HG02610 (cell line): ENCODE data around the gene NAA50.

Experiments
- ATAC-seq: cut with Tn5 transposase; IDR thresholded peaks from one replicate; pipeline ENCODE4 v1.9.1; 2021; ENCODE audit warnings: mild to moderate bottlenecking, moderate library complexity; ENCODE audit not compliant: unreplicated experiment

The NAA50 gene

DNA sequence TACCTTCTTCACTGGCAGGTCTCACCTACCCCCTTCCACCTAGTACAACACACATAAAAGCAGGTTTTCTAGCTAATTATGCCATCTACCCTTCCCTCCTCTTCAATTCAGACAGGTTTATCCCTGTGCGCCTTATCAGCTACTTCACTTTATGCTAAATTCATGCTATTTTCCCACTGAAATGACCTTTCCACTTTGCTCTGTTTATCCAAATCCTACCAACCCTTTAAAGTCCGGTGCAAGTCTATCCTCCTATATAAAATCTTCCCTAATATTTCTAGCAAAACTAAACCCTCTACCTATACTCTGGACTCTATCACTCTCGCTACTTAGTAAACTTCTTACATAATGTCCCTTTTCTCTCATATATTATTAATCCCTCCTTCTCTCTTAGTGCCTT is 55.6 kb downstream of the NAA50 start:
- ATAC-seq: no peak

DNA sequence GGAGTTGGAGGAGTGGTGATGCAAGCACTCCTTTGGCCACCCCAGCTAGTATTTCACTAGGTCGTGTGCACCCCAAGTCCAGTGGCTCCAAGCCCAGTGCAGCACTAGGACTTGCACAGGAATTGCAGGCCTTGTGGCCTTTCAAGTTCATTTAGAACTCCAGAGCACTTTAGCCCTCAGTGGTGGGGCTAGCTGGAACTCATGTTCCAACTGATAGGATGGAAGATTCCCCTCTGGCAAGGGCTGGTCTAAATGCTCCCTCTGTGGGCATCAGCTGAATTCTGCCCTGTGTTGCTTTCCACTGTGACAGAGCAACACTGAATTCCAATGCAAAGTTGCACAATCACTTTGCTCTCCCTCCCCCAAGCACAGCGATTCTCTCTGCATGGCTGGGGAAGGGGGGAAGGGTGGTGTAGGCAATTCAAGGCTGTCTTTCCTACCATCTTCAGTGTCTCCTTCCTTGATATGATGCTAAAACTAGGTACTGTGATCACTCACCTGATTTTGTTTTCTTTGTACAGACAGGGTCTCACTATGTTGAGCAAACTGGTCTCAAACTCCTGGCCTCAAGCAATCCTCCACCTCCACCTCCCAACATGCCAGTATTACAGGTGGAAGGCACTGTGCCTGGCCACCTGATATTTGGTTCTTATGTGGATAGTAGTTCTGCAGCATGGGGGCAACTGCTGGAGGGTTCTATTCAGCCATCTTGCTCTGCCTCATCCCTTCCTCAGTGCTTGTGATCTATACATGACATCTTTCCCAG is 59.9 kb downstream of the NAA50 start:
- ATAC-seq: no peak

- ATAC-seq: no peak
These were observed 60.9 kb downstream of the NAA50 start for GRCh38 chr3:113685124-113685523.

- no peak for ATAC-seq
These were observed 61.7 kb downstream of the NAA50 start for GRCh38 chr3:113684271-113684819.

- no peak for ATAC-seq
These were observed 67.3 kb downstream of the NAA50 start for GRCh38 chr3:113678773-113679172.

GRCh38 chr3:113677737-113678136 is 68.3 kb downstream of the NAA50 start:
- ATAC-seq: no peak

DNA sequence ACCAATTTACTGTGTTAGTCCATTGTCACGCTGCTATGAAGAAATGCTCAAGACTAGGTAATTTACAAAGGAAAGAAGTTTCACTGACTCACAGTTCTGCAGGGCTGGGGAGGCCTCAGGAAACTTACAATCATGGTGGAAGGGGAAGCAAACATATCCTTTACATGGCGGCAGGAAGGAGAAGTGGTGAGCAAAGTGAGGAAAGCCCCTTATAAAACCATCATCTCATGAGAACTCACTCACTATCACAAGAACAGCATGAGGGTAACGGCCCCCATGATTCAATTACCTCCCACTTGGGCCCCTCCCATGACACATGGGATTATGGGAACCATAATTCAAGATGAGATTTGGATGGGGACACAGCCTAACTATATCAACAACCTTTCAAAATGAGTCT is 69.8 kb downstream of the NAA50 start:
- no peak for ATAC-seq

DNA sequence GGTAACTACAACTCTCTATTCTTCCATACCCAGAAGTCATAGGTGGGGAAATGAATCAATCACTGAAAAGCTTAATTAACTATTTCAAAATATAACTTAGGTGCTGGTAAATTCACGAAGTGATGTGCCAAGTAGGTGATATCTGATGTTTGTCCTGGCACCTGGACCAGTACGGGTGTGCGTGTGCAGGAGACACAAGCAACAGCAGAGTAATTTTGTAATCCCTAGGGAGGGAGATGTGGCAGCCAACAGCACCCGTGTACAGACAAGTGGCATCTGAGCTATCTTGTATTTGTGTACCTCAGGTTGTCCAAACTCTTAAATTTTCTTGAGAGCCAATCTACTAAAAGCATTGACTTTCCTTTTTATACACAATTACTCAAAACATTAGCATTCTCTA is 72.5 kb downstream of the NAA50 start:
- ATAC-seq: no peak

GRCh38 chr3:113668015-113668414 is 78.0 kb downstream of the NAA50 start:
- ATAC-seq: no peak
